Inferior parietal cortex (tissue), 1 donor: ENCODE results near the gene MLKL.
A peak's percentile ranks its signal among the peaks of the same experiment; 100 is the strongest.
"Not testable (repeated sequence)": the region's sequence is repeated elsewhere in the genome, so short reads cannot be mapped to it uniquely, and the experiment has no call there.

Source experiments
- DNase-seq: peaks from one replicate; pipeline ENCODE4 v3.0.0-alpha.2; 2016; ENCODE audit errors: extremely low spot score

MLKL gene

DNA sequence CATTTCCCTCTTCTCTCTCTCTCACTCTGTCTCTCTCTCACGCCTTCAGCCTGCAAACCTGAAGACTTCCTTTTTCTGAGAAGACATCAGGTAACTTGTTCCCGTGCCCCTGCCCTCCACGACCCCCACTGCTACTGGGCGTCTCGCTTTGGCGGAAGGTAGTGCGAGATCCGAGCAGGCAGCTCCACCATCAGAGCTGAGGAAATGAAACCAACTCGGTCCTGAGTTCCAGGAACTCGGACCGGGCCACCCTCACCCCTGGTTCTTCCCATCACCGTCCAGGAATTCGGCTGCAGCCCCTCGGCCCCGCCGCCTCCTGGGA, 585 bp downstream of the MLKL start:
- DNase-seq = no peak

DNA sequence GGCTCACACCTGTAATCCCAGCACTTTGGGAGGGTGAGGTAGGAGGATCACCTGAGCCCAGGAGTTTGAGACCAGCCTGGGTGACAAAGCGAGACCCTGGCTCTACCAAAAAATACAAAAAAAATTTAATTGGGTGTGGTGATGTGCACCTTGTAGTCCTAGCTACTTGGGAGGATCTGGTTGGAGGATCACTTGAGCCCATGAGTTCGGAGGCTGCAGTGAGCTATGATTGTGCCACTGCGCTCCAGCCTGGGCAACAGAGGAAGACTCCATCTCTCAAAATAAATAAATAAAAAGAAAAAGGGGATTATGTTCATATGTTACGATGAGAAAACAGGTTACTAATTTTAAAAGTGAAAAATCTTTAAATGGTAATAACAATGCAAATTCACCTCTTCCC, 996 bp downstream of the MLKL start:
- no peak for DNase-seq

DNA sequence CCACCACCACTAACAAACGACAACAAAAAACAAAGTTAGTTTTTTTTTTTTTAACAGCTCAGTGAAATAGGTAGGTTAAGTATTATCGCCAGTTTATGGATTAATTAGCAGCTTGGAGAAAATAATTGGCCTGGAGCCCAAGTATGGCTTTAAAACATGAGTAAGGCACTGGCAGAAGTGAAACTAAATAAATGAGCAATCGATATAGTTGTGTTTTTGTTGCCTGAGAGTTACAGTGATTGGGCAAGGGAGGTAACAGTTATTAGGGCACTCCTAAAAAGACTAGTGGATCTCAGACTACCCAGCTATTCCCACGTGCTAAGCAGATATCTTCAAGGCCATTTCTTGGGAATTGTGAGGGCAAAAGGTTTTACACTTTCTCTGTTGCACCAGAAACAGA, 2.4 kb downstream of the MLKL start:
- no peak for DNase-seq

DNA sequence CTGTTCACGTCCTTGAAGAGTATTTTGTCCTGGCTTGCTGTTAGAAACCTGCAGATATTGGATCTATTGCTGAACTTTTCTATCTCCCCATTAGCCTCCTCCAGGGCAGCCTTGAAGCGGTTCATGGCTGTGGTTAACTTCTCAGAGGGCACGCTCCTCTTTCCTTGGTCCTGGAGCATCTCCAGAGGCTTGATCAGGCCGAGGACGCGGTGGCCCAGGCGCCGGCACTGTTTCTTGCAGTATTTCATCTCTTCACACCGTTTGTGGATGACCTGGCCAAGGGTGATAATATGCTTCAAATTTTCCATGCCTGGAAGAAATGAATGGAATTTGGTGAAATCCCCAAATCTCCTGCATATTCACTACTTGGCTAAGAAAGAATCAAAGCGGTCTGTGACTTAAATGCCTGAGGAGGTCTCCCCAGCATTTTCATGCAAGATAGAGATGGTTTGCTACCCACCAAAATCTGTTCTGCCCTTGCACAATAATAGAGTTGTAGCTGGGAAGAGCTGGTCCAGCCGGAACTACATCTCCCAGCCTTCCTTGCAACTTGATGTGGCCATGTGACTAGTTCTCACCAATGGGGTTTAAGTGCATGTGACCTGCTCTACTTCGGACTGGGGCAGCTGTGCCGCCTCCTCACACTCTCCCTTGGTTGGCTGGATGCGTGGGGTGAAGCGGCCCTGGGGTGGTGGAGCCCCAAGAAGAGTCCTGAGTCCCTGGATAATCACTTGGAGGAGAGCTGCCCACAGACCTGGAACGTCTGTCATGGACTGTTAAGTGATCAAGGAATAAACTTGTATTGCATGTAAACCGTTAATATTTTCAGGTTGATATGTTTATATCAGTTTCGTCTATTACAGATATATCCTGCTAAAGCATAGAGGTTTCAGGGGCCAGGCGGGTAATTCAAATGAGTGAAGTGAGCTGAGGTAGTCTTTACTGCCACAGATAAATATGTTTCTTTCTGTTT, 4.9 kb downstream of the MLKL start:
- peak; percentile 94 for DNase-seq

DNA sequence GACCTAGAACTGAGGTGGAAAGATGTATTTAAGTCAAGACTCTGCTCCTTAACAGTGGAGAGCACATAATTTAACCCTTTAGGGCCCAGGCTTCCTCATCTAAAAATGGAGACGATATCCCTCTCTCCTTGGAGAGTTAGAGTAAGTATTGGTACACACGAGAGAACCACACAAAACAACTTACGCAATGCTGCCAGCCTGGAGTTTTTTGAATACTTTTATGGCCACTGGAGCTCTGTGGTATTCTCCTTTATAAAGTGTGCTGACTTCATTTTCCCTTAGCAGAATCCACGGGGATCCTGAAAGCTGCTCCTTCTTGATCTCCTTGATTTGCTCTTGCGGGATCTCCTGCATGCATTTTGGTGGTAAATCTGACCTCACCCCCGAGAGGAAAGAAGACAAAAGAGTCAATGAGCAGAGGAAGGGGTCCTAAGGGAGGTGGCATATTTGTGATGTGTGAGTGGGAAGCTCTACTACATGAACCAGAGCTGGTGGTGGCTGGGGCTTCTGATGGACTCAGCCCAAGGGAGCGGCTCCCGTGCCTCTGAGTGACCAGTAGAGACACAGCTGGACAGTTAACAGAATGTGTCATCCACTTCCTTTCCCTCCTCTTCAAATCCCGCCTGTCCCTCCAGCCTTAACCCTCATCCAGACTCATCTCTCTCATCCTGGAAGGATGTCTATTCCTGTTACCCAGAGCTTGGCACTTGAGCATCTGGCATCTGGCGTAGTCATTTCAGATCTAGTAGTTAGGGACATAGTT, 9.4 kb downstream of the MLKL start:
- DNase-seq = no peak

DNA sequence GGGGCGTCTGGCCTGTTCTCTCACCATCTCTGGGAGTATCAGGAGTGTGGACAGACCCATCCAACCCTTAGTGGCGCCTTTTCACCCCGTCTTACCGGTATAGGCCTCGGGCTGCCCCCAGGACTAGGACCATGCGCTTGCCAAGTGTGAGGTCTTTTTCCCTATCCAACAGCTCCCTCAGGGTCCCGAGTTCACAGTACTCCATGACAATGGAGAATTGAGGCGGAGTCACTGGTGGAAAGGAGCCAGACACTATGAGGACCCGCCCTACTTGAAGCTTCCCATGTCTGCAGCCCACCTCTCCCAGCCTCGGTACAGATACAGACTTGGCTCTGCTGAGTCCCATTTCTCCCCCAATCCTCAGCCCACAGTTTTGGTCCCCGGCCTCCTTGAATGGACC, 18.1 kb downstream of the MLKL start:
- DNase-seq = no peak

DNA sequence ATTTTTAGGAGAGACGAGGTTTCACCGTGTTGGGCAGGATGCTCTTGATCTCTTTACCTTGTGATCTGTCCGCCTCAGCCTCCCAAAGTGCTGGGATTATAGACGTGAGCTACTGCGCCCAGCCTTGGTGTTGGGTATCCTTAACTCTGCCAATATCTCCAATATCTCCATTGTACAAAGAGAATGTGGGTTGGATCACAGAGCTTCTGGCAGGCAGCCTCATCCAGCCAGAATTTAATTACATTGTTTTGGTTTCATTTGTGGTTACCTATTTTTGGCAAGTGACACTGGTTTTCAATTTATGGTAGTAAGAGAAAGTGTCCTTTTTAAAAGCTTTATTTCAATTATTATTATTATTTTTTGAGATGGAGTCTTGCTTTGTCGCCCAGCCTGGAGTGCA, 20.0 kb downstream of the MLKL start:
- DNase-seq = no peak

DNA sequence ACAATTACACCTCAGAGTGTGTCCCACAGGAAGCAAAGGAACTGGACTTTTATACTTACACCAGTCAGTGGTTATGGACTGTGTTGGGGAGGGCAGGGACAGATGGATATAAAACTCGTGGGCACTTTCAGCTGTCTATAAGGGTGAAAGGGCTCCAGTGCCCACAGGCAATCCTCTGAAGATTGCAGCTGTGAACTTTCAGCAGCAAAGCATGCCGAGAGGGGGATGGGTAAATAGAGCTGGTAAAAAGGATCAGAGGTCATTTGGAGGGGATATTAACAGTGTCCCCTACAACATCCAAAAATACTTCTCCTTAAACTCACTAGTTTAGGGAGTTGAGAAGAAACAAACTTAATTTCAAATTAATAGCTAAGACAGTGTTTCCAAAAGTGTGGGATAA, 20.7 kb downstream of the MLKL start:
- no peak for DNase-seq

DNA sequence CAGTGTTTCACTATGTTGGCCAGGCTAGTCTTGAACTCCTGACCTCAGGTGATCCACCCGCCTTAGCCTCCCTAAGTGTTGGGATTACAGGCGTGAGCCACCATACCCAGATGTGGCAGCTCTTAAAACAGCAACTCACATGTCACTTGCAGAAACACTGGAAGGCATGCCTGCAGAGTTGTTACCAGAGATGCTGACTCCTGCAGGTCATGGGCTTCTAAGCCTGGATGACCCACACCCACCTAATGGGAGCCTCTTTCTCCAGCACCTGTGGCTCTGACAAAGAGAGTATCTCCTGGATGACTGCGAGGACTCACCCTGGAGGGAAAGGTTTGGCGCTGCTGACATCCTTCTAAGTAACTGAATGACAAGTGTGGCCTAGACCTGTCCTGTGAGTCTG, 22.8 kb downstream of the MLKL start:
- no peak for DNase-seq

DNA sequence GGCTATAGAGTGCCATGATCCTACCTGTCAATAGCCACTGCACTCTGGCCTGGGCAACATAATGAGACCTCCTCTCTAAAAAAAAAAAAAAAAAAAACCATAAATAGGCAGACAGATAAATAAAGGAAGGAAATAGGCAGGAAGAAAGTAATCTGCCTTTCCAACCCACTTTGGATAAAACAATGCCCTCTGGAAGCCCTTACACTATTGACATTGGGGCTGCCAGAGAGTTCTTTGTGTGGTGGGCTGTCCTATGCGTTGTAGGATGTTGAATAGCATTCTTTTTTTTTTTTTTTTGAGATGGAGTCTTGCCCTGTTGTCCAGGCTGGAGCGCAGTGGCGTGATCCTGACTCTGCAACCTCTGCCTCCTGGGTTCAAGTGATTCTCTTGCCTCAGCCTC, 26.8 kb downstream of the MLKL start:
- DNase-seq = no peak

DNA sequence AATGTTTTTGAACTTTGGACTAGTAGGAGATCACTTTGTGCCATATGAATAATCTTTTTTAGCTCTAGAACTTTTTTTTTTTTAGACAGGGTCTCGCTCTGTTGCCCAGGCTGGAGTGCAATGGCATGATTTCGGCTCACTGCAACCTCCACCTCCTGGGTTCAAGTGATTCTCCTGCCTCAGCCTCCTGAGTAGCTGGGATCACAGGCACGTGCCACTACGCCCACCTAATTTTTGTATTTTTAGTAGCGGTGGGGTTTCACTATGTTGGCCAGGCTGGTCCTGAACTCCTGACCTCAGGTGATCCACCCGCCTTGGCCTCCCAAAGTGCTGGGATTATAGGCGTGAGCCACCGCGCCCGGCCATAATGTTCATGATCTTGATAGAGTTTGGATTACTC, 31.8 kb downstream of the MLKL start:
- DNase-seq = not testable (repeated sequence)

DNA sequence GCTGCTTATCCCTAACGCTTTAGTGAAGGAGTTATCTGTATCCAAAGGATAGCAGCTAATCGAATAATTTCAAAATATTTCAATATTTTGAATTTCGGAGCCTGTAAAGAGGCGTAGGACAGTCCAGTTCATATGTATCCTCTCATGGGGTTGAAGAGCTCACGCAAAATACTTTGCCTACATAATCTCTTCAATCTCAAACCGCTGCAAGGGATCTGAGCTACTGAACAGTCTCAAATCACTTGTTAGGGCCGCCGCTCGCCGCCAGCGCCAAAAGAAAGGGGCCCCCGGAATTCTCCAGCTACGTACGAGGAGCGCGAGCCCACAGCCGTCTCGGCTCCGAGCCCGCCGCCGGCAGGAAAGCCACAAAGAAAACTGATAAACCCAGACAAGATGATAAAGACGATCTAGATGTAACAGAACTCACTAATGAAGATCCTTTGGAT, 33.4 kb downstream of the MLKL start:
- DNase-seq = peak; percentile 33

DNA sequence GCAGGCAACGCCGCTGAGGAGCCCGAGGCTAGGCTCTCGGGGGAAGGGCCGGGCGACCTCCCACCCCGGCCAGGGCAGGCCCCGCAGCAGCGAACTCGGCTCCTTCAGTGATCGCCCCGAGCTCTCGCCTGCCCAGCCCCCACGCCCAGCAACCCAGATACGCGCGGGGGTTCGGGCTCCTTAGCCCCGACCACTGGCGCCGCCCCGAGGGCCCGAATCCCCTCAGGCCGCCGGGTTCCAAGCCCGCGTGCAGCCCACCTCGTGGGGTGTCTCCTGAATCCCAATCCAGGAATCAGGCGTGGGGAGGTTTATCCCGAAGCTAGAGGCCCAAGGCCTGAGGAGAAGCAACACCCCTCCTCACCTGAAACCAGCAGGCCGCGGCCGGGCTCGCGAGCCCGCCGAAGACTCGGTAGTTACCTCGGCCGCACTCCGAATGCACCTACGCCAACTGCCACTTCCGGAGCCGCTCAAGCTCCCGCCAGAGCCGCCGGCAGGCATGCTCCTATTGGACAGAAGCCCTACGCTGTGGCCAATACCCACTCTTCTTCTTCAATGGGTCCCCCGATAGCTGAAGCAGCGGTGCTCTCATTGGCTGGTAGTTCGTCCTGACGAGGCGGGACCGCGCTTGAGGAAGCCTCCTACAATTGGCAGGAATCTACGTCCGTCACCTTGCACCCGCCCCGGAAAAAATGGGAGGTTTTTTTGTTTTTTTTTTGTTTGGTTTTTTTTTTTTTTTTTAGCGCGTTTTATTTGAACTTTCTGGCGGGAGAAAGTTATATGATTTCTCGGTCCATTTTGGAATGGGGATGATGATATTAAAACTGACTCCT, 34.0 kb downstream of the MLKL start, which contains the start of gene RFWD3:
RFWD3 (minus strand) TSS at position 453 of the 830 bp plus-strand sequence. CDS start 5,428 bp downstream, outside the sequence.
- DNase-seq = peak; percentile 99

DNA sequence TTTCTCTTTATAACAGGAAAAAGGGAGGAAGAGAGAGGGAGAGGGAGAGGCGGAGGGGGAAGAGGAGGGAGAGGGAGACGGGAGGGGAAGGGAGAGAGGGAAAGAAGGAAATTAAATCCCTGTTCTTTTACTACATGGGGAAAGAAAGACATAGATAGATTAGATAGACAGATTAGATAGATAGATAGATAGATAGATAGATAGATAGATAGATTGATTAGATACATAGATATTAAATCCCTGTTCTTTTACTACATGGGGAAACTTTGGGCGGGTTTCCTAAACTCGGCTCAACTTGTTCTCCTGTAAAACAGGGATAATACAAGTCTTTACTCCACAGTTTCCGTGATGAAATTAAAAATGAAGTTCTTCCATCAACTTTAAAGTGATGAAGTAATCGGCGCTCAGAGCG, 34.6 kb downstream of the MLKL start:
- DNase-seq = no peak

DNA sequence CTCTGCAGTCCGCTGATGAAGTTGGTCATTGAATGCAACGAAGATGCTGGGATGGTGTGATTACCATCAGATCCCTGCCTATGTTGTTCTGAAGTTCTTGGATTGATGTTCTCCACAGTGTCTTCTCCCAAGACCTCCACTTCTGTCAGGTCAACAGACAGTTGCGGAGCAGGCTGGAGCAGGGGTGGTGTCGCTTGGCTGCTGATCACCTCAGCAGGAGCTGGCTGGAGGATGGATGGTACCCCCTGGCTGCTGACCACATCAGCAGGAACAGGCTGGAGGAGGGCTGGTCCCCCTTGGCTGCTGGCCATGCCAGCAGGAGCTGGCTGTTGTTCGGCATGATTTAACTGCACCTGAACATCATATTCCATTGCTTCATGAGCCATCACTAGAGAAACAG, 39.6 kb downstream of the MLKL start:
- no peak for DNase-seq

DNA sequence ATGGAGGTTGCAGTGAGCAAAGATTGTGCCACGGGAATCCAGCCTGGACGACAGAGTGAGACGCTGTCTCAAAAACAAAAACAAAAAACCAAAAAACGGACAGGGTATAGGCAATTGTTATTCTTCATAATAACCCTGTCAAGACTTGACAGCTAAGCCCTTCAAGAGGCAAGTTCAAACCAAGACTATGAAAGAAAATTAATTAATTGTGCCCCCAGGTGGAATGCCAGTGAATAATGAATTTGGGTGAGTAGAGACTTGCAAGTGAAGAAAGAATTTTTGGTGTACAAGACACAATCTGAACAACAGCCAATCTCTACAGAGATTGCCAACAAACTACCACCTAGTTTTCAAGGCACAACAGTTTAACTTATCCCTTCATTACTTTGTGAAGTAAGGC, 40.3 kb downstream of the MLKL start:
- DNase-seq = no peak

DNA sequence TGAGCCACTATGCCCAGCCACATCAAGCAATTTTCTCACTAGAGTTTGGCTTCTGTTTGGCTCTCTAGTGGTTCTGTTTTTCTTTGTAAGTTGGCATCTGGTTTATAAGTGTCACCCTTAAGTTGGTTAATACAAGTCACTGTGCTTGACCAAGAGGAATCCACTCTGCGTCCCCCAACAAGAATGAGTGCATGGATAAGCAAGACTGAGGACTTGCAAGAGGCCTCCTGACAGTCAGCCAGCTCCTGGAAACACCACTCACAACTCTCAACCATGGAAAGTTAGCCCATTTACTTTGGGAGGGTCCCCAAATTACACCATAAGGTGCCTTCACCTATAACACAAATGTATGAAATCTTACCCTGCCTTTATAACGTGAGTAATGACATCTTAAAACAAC, 41.6 kb downstream of the MLKL start:
- DNase-seq = no peak

DNA sequence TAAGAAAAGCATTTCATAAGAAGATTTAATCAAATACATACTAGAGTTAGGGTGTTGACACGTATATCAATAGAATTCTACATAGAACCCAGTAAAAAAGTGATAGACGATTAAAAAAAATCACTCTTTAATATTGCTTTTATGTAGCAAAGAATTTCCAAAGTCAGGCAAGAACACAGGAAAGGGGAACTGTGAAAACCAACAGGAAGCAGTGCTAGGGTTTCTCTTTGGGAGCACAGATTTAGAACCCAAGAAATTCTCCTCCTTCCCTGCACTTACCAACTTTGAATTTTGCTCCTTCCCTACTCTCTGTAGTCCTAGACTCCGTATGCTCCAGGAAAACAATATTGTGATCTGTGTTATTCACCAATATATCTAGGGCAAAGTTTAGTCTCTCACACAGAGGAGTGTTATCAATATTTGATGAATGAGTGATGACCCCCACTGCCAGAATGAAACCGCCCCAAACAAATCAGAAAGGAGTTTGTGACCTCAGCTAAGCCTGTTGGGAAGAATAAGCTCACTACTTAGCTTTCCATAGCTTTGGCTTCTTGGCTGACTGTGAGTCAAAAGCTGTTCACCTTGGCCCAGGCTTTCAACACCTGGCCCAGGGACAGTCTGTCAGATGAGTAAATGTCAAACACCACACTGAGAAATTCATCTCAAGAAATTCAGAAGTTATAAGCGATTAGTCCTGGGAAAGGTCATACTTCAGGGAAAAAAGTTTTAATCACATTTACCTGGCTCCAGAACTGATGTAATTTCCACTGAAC, 42.6 kb downstream of the MLKL start:
- DNase-seq = no peak

DNA sequence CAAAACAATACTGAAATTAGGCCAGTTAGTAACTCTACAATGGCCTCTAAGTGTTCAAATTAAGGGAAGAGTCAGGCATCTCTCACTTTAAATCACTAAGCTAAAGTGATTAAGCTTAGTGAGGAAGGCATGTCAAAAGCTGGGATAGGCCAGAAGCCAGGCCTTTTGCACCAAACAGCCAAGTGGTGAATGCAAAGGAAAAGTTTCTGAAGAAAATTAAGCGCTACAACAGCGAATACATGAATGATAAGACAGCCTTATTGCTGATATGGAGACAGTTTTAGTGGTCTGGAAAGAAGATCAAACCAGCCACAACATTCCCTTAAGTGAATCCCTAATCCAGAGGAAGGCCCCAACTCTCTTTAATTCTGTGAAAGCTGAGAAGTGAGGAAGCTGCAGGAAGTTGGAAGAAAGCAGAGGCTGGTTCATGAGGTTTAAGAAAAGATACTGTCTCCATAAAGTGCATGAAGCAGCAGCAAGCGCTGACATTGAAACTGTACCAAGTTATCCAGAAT, 46.1 kb downstream of the MLKL start:
- DNase-seq = no peak

DNA sequence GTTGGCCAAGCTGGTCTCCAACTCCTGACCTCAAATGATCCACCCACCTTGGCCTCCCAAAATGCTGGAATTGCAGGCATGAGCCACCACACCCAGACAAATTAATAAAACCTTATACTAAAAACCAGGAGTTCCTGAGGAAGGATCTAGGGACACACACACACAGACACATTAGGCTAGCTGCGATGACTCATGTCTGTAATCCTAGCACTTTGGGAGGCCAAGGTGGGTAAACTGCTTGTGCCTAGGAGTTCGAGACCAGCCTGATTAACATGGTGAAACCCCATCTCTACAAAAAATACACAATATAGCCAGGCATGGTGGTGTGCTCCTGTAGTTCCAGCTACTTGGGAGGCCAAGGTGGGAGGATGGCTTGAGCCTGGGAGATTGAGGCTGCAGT, 47.8 kb downstream of the MLKL start:
- not testable (repeated sequence) for DNase-seq

DNA sequence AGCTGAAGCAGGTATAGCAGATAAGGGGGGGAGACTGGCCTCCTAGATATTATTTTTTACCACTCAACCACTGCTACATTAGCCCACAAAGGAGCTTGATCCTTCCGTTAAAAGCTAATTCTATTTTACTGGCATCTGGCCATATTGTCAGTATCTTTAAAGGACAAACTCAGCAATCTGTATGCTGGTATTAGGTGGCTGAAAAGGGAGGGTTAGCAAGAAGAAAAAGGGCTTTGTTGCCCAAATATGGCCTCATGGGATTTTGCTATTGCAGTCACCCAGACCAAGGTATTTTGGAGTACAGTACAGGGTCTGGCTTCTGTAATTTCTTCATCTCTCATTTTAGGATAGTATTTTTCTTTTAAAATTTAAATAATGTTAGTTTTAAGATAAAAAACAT, 48.4 kb downstream of the MLKL start:
- DNase-seq = no peak
